SHP77 treated with DMSO at 0.1 percent for 48 hours (cell line): ENCODE data around the gene RNF220.
"Not testable (repeated sequence)": the region's sequence is repeated elsewhere in the genome, so short reads cannot be mapped to it uniquely, and the experiment has no call there.

ENCODE experiments used
- DNase-seq: peaks from one replicate; lab custom pipeline; 2025; lab: John Stamatoyannopoulos, UW

RNF220 gene

GRCh38 chr1:44678626-44679025 is 273.6 kb downstream of the RNF220 start:
- DNase-seq = no peak

GRCh38 chr1:44679468-44679867 is 274.4 kb downstream of the RNF220 start:
- DNase-seq = no peak

GRCh38 chr1:44681905-44682882 is 277.1 kb downstream of the RNF220 start:
- DNase-seq = peak; percentile 21

GRCh38 chr1:44682883-44683265 is 277.8 kb downstream of the RNF220 start:
- DNase-seq = no peak

GRCh38 chr1:44684525-44684924 is 279.5 kb downstream of the RNF220 start:
- no peak for DNase-seq

- DNase-seq = no peak
These were observed 280.2 kb downstream of the RNF220 start for GRCh38 chr1:44685218-44685617.

- no peak for DNase-seq
These were observed 280.8 kb downstream of the RNF220 start for GRCh38 chr1:44685881-44686280.

- no peak for DNase-seq
These were observed 283.8 kb downstream of the RNF220 start for GRCh38 chr1:44688760-44689446.

- DNase-seq = no peak
These were observed 284.4 kb downstream of the RNF220 start for GRCh38 chr1:44689447-44689765.

GRCh38 chr1:44693159-44693558 is 288.1 kb downstream of the RNF220 start:
- DNase-seq = no peak

- DNase-seq = no peak
These were observed 288.8 kb downstream of the RNF220 start for GRCh38 chr1:44693900-44694299.

GRCh38 chr1:44694863-44695478 is 289.9 kb downstream of the RNF220 start:
- DNase-seq = no peak

- DNase-seq = no peak
These were observed 290.6 kb downstream of the RNF220 start for GRCh38 chr1:44695671-44696070.

- no peak for DNase-seq
These were observed 291.0 kb downstream of the RNF220 start for GRCh38 chr1:44696101-44696500.

- no peak for DNase-seq
These were observed 291.8 kb downstream of the RNF220 start for GRCh38 chr1:44696789-44697345.

GRCh38 chr1:44698138-44698537 is 293.1 kb downstream of the RNF220 start:
- DNase-seq = no peak

- not testable (repeated sequence) for DNase-seq
These were observed 294.3 kb downstream of the RNF220 start for GRCh38 chr1:44699375-44699774.

- no peak for DNase-seq
These were observed 295.5 kb downstream of the RNF220 start for GRCh38 chr1:44700573-44700972.

- DNase-seq = no peak
These were observed 296.1 kb downstream of the RNF220 start for GRCh38 chr1:44701141-44701573.
